Measurements from ENCODE around the gene SLC52A1. TPM values are rescaled to one million over a fixed set of nuclear protein-coding genes. Genes with fewer than 3 reads are reported as not detected.

SLC52A1 gene
- total and polyA plus RNA-seq, 10 of the 15 experiments (the other 5 are each of a cell fraction or from before 2014, with no cell fraction given), result 0.04 to 0.11 TPM; not detected in 8

GRCh38 chr17:5019475-5019956 is 15.7 kb downstream of the SLC52A1 start (continued):
- TF ChIP-seq MYC (IDR thresholded peaks at IDR 0.05; ENCODE audit: insufficient read depth, insufficient read length, insufficient replicate concordance, low read length, severe bottlenecking), result no peak
- no peak for TF ChIP-seq IKZF2 (IDR thresholded peaks at IDR 0.05)
- TF ChIP-seq IRF5 (IDR thresholded peaks at IDR 0.05; ENCODE audit: borderline replicate concordance), result no peak
- TF ChIP-seq ZBED1 (IDR thresholded peaks at IDR 0.05; ENCODE audit: borderline replicate concordance), result no peak
- no peak for TF ChIP-seq KDM1A (IDR thresholded peaks at IDR 0.05; ENCODE audit: borderline replicate concordance)
- TF ChIP-seq MLLT1 (IDR thresholded peaks at IDR 0.05), result no peak
- no peak for TF ChIP-seq JUND (IDR thresholded peaks at IDR 0.05; ENCODE audit: low read depth, low read length)
- TF ChIP-seq BCL3 (IDR thresholded peaks at IDR 0.05; ENCODE audit: borderline replicate concordance, insufficient read depth, low read depth, low read length, poor library complexity, severe bottlenecking), result no peak
- TF ChIP-seq ZZZ3 (IDR thresholded peaks at IDR 0.05; ENCODE audit: control insufficient read depth, insufficient read length, low read depth), result no peak
- no peak for TF ChIP-seq POLR2A (IDR thresholded peaks at IDR 0.05; ENCODE audit: low read depth, low read length)
- TF ChIP-seq RAD51 (IDR thresholded peaks at IDR 0.05), result no peak
- peak; percentile 25 to 40 (median 31); a peak in 4 of 6 replicates for TF ChIP-seq CTCF (IDR thresholded peaks at IDR 0.05 in 2 of 3, conservative IDR thresholded peaks at IDR 0.05 in 1 of 3; ENCODE audit: control insufficient read depth in 2 of 3, extremely low read depth in 1 of 3, insufficient read depth in 1 of 3, low read depth in 3 of 3, low read length in 3 of 3)
- peak; percentile 48; the same call in 1 of the 2 replicates for TF ChIP-seq HCFC1 (IDR thresholded peaks at IDR 0.05; ENCODE audit: low read length)
- no peak for TF ChIP-seq ESRRA (IDR thresholded peaks at IDR 0.05; ENCODE audit: low read length)
- TF ChIP-seq STAT1 (conservative IDR thresholded peaks at IDR 0.05), result no peak
- peak; percentile 61 for TF ChIP-seq SIX5 (IDR thresholded peaks at IDR 0.05; ENCODE audit: low read depth, low read length, severe bottlenecking)
